GM18511 (cell line): ENCODE data around the gene SNAP47.

Source experiments
- ATAC-seq: cut with Tn5 transposase; IDR thresholded peaks from one replicate; pipeline ENCODE4 v1.9.1; 2021; ENCODE audit warnings: mild to moderate bottlenecking, moderate library complexity; ENCODE audit not compliant: unreplicated experiment

Gene SNAP47

GRCh38 chr1:227766653-227767277 lies 31.5 kb downstream of the SNAP47 start:
- no peak for ATAC-seq

DNA sequence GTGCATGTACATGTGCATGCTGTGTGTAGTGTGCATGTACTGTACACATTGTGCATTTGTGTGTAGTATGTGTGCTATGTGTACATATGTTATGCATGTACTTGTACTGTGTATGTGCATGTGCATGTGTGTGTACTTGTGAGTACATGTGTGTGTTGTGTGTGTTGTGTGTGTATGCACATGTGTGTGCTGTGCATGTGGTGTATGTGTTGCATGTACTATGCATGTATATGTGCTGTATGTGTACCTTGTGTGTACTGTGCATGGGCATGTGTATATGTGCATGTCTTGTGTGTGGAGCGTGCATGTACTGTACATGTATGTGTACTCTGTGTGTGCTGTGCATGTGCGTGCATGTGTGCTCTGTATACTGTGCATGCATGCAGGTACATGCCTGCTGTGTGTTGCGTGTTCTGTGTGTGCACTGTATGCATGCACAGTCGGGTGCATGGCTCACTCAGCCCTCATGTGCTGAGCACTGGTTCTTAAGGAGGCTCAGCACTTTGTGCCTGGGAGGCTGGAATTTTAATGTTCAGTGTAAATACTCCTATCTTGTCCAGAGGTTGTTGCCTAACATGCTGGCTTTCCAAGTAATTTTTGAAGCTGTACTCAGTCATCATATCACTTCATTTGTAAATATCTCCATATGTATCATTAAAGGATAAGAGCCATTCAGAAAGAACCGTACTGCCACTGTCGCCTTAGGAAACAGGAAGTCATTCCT lies 32.3 kb downstream of the SNAP47 start:
- no peak for ATAC-seq

DNA sequence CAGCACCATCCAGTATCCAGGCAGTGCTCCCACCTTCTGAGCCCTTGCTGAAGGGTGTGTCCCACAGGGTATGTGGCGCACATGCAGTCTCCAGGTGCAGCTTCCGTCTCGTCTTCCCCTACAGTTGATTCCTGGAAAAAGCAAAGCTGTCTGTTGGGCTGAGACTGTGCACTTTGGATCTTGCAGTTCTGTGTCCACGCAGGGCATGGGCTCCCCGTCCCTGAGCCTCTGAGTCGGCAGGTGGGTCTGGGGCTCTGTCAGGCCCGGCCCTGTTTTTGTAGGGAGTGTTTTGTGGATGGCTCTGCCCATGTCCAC lies 32.8 kb downstream of the SNAP47 start:
- ATAC-seq: no peak

- ATAC-seq: no peak
Observed at GRCh38 chr1:227768640-227769039, 33.4 kb downstream of the SNAP47 start.

DNA sequence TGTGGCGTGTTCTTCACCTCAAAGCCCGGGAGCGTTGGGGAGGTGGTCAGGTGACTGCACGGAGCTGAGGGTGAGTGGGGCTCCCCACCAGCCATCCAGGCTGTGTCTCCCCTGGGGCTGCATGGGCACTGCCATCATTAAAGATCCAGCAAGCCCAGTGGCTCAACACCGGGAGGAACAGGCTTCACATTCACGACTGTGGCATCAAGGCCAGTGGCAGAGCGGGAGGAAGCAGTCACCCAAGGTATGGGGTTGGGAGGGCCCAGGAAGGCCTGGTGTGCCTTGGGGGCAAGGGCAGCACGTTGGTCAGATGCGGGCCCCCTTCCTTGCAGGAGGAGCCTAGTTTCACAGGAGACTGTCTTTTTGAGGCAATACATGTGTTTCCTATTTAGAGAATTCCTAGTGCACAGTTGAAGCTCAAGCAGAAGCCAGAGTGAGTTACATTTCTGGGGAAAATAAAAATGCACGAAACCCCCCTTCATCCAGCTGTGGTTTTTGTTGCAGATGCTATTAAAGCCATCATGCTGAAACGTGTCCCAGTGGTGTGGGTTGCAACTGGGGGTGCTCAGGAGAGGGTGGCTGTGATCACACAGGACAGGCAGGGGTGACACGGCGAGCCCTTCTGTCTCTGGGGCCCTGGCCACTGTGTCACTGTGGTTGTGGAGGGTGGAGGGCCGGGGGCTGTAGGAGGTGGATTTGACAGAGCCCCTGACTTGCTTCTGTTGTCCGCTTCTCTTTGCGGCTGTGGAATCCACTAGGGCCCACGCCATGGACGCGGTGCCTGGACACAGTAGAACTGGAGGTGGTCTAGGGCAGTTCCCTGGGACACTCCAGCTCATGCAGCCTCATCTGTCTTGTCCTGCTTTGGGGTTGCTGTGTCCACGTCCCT lies 34.1 kb downstream of the SNAP47 start:
- ATAC-seq: no peak

DNA sequence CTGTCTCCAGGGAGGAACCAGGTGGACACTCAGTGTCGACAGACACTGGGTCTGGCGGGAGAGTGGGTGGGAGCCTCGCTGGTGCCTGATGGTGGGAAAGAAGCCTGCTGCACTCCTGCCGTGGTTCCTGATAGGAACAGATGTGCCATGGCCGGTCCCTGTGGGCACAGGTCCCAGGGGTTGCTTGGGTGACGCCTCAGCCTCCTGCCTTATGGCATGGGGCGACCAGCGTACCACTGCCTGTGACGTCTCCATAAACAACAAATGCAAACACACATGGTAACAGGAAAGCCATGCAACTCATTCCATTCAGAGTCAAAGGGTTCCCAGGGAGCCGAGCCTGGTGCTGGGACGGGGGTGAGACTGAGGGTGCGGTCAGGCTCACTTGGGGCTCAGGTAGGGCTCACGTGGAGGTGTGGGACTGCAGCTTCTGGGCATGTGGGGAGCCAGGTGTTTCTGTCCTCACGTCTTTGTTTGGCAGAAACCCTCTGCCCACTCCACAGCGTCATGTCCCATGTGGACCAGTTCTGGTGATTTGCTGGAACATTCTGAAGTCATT lies 34.8 kb downstream of the SNAP47 start:
- no peak for ATAC-seq

DNA sequence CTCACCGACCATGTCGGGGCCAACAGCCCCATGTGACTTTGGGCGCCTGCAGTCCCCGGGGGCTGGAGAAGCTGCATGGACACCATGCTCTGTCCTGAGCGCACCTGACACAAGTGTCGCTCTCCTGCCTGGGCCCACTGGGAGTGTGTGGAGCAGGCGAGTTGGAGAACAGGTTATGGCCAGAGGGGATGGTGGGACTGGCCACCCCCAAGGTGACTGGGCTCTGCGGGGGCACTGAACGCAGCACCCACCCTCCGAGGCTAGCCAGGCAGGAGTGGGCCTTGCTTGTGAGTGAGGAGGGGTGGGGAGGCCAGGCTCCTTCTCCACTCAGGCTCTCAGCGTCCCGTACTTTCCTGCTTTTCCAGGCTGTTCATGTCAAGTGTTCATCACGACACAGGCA lies 35.6 kb downstream of the SNAP47 start:
- ATAC-seq: no peak

DNA sequence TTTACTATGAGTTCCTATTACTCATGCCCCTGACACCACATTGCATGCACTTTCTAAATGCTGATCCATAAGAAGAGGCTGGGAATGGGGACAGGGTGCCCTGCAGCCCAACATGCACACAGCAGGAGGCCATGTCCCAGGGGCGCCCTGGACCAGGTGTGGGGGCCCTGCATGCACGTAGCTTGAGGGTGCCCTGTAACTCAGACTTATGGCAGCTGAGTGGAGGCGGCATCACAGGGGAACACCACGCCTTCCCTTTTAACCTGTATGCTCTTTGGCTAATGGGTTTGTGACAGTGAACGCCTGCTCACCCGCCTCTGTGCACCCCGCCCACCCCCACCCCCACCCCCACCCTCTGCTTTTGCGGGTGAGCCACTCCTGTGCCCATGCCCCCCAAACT lies 36.1 kb downstream of the SNAP47 start:
- ATAC-seq: no peak

DNA sequence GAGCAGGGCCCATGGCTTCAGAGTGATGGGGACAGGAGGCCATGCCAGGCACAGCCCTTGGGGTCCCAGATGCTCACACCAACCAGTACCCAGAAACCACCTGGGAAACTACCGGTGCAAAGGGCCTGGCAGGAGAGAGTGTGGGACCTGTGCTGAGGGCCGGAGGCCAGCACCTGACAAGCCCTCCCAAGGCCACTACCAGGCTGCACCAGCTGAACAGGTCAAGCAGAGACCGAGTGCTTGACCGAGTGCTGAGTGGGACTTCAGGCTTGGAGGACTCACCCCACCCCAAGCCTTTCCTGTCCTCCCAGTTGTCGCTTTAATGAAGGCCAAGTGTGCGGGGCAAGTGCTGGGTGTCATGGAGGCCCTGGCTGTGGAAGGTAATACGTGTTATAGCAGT lies 36.5 kb downstream of the SNAP47 start:
- no peak for ATAC-seq

DNA sequence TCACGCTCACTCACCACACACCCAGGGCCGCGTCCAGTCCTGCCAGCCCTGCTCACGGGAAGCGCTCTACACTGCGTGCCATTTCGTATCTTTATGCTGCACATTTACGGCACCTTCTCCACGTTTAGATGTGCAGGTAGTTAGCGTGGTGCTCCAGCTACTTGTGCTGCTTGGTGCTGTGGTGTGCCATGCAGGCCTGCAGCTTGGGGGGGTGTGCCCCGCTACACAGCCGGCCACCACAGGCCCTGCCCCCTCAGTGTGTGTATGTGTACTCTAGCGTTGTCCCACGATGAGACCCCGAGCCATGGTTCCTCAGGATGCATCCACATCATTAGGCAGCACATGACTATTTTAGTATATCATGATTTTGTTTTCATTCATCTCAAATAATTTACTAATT lies 38.3 kb downstream of the SNAP47 start:
- no peak for ATAC-seq

DNA sequence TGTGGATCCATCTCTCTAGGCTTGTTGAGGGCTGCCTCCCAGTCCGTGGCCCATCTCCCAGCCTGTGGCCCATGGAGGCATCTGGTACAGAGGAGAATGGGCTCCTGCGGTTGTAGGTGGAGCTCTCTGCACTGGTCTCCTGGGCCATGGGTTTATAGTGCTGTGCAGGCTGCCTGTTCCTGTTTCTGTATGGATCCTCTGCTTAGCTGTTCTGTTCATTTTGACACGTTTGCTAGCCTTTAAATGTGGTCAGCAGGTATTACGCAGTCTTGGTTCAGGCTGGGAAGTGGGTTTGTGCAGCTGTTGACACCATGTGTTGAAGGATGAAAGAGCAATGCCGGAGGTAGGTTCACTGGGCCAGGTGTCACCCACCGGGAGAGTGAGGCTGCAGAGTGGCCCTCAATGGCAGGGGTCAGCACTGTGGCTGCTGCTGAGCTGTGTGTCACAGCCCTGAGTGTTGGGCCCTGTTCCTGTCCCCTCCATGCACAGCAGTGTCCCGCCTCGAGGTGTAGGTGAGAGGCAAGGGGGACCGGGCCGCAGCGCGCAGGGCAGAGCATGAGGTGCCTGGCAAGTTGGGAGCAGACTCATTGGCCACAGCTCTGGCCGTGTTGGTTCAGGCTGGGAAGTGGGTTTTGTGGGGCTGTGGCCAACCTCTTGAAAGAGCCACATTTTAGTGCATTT lies 39.0 kb downstream of the SNAP47 start:
- no peak for ATAC-seq

DNA sequence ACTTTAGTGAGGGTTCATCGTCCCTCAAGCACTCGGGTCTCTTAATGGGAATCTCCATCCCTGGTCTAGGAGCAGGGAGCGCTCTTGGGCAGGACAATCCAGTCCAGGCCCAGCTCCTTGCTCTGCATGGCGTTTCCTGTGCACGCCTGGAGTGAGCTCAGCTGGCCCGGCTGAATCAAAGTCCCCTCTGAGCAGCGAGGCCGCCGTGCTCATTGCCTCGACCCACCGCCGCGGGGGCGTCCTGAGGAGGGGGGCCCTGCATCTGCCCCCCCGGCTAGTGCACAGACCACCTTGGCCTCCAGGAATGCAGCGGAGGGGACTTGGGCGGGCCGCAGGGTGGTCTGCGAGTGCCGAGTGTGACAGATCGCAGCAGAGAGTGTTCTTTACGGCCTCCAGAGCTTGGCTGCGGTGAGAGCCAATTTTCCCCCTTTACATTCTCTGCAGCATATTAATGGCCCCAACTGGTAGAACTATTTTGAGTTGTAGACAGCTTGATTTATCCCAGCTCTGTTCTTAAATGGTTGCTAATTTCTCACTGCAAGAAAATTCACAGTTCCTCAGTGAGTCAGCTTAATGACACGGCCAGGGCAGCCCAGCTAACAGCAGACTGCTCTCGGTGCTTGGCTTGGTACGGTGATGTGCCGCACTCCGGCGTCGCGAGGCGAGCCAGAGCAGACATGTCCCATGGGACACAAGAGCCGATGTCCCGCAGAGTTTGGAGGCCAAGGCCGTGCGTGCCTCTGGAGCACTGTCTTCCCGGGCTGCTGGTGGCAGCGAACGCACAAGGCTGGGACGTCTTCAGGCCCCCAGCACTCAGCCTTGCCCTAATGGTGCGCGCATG lies 39.8 kb downstream of the SNAP47 start:
- no peak for ATAC-seq

GRCh38 chr1:227775841-227776240 lies 40.6 kb downstream of the SNAP47 start:
- ATAC-seq: no peak

DNA sequence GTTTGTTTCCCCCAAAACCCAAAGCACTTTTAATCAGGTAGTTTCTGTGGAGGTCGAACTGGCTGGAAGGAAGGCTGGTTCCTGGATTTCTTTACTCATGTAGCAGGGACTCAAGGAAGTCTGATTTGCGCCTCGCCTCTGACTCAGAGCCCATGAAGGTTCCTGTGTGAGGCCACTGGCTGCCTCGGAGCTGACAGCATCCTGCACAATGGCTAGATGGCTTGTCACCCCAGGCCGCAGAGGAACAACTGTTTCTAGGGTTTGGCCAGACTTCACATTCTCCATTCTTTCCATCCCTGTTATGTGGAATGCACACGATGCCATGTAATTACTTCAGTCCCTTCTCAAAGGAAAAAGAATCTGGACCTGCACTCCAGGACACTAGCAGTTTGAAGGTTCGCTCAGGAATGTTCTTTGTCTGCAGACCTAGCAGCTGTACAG lies 41.1 kb downstream of the SNAP47 start:
- ATAC-seq: no peak

DNA sequence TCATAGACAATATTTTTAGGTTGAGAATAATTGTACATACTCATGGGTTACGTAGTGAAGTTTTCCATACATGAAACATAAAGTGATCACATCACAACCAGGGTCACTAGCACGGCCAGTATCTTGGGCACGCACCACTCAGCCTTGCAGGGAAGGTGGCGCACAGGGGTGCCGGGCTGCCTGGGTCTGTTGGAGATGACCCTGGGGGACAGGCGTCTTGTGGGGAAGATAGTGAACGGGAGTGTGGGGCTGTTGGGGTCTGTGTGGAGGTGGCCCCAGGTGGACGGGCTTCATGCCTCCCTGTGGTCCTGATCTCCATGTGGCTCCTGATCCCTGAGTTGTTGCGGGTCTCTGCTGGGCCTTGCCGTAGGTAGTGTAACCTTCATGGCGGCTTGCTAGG lies 41.9 kb downstream of the SNAP47 start:
- ATAC-seq: no peak

DNA sequence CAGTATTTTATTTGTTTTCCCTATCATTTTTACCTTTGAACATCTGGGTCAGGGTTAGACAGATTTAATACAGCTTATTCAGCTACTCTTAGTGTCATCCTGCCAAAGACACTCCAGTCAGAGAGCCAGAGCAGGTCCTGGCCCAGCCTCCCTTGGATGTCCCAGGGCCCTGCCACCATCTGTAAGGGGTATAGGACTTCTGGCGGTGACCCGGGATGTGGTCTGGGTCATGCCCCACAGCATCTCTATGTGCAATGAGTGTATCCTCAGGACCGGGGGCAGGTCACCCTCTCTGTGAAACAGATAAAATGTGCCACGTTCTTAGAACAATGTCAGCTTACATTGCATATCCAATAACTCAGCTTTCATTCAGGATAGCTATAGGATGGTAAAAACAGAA lies 42.4 kb downstream of the SNAP47 start:
- no peak for ATAC-seq

- ATAC-seq: no peak
Observed at GRCh38 chr1:227778401-227778947, 43.2 kb downstream of the SNAP47 start.

DNA sequence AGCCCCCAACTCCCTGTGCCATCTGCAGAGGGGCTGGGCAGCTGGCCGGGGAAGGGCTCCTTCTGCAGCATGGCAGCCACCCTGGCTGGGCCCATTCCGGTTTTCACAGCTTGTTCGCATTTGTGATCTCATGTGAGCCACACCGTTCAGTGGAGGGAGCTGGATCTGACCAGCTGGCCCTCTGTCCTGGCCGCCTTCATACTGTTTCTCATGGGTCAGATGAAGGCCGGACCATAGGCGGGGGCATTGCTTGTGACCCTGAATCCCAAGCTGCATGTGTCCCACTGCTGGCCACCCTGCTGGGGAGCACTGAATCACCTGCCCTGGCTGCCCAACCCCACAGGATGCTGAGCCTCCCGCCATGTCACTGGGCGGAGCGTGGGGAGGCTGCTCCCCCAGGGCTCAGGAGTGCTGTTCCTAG lies 43.8 kb downstream of the SNAP47 start:
- ATAC-seq: no peak

- ATAC-seq: no peak
Observed at GRCh38 chr1:227779685-227780084, 44.5 kb downstream of the SNAP47 start.
